ENCODE results near the gene CPS1.

CPS1 gene

GRCh38 chr2:210561475-210561874 is 5.1 kb downstream of the CPS1 start:
- no peaks in the 10 kb centered on the region for H3K9me3 Mint-ChIP-seq (ENCODE audit: low read depth)
- H3K27me3 Mint-ChIP-seq = no peaks in the 10 kb centered on the region
- no peak overlapping the region for H3K27ac Mint-ChIP-seq
- no peaks in the 10 kb centered on the region for H3K4me1 Mint-ChIP-seq (ENCODE audit: low read depth)
- H3K36me3 Mint-ChIP-seq = no peaks in the 10 kb centered on the region
- no peak overlapping the region for H3K4me3 Mint-ChIP-seq

- Mint-ChIP-seq H3K9me3 (ENCODE audit: low read depth) (no peaks in the 10 kb centered on the region), H3K4me1 (ENCODE audit: low read depth) (no peaks in the 10 kb centered on the region), H3K27me3 (no peaks in the 10 kb centered on the region), H3K4me3 (no peak overlapping the region), H3K36me3 (no peaks in the 10 kb centered on the region), H3K27ac (no peak overlapping the region)
Observed at GRCh38 chr2:210562091-210562490, 5.7 kb downstream of the CPS1 start.

GRCh38 chr2:210562502-210563080 is 6.2 kb downstream of the CPS1 start:
- Mint-ChIP-seq H3K4me3 (no peak overlapping the region), H3K4me1 (ENCODE audit: low read depth) (no peaks in the 10 kb centered on the region), H3K27ac (no peak overlapping the region), H3K36me3 (no peaks in the 10 kb centered on the region), H3K9me3 (ENCODE audit: low read depth) (no peaks in the 10 kb centered on the region), H3K27me3 (no peaks in the 10 kb centered on the region)

- H3K4me1 Mint-ChIP-seq (ENCODE audit: low read depth) = no peaks in the 10 kb centered on the region
- no peaks in the 10 kb centered on the region for H3K36me3 Mint-ChIP-seq
- H3K9me3 Mint-ChIP-seq (ENCODE audit: low read depth) = no peaks in the 10 kb centered on the region
- H3K4me3 Mint-ChIP-seq = no peak overlapping the region
- no peak overlapping the region for H3K27ac Mint-ChIP-seq
- no peaks in the 10 kb centered on the region for H3K27me3 Mint-ChIP-seq
Observed at GRCh38 chr2:210567279-210567678, 10.9 kb downstream of the CPS1 start.

- H3K4me1 Mint-ChIP-seq (ENCODE audit: low read depth) = no peaks in the 10 kb centered on the region
- H3K27ac Mint-ChIP-seq = no peak overlapping the region
Observed at GRCh38 chr2:210568108-210568507, 11.7 kb downstream of the CPS1 start.

GRCh38 chr2:210577263-210578071 is 21.1 kb downstream of the CPS1 start:
- Mint-ChIP-seq H3K4me3 (no peak overlapping the region), H3K4me1 (ENCODE audit: low read depth) (no peaks in the 10 kb centered on the region), H3K9me3 (ENCODE audit: low read depth) (no peaks in the 10 kb centered on the region), H3K27me3 (no peaks in the 10 kb centered on the region), H3K27ac (no peak overlapping the region), H3K36me3 (no peaks in the 10 kb centered on the region)

More at GRCh38 chr2:210568108-210568507, 11.7 kb downstream of the CPS1 start:
- Mint-ChIP-seq H3K9me3 (ENCODE audit: low read depth) (no peaks in the 10 kb centered on the region), H3K27me3 (no peaks in the 10 kb centered on the region), H3K36me3 (no peaks in the 10 kb centered on the region), H3K4me3 (no peak overlapping the region)

- no peaks in the 10 kb centered on the region for H3K4me1 Mint-ChIP-seq (ENCODE audit: low read depth)
- no peaks in the 10 kb centered on the region for H3K36me3 Mint-ChIP-seq
- no peak overlapping the region for H3K4me3 Mint-ChIP-seq
- no peaks in the 10 kb centered on the region for H3K9me3 Mint-ChIP-seq (ENCODE audit: low read depth)
- H3K27me3 Mint-ChIP-seq = no peaks in the 10 kb centered on the region
- H3K27ac Mint-ChIP-seq = no peak overlapping the region
Observed at GRCh38 chr2:210584834-210585233, 28.4 kb downstream of the CPS1 start.

GRCh38 chr2:210586381-210586780 is 30.0 kb downstream of the CPS1 start:
- Mint-ChIP-seq H3K9me3 (ENCODE audit: low read depth) (no peaks in the 10 kb centered on the region), H3K27me3 (no peaks in the 10 kb centered on the region), H3K4me3 (no peak overlapping the region), H3K4me1 (ENCODE audit: low read depth) (no peaks in the 10 kb centered on the region), H3K36me3 (no peaks in the 10 kb centered on the region), H3K27ac (no peak overlapping the region)

GRCh38 chr2:210591663-210592062 is 35.3 kb downstream of the CPS1 start:
- Mint-ChIP-seq H3K4me1 (ENCODE audit: low read depth) (no peaks in the 10 kb centered on the region), H3K27ac (no peak overlapping the region), H3K4me3 (no peak overlapping the region), H3K27me3 (no peaks in the 10 kb centered on the region), H3K9me3 (ENCODE audit: low read depth) (no peaks in the 10 kb centered on the region), H3K36me3 (peaks cover 2% of the 10 kb centered on the region)

GRCh38 chr2:210592726-210593125 is 36.3 kb downstream of the CPS1 start:
- Mint-ChIP-seq H3K36me3 (peaks cover 4% of the 10 kb centered on the region), H3K27ac (no peak overlapping the region), H3K27me3 (no peaks in the 10 kb centered on the region), H3K4me1 (ENCODE audit: low read depth) (no peaks in the 10 kb centered on the region), H3K4me3 (no peak overlapping the region), H3K9me3 (ENCODE audit: low read depth) (peaks cover 2% of the 10 kb centered on the region)

- no peaks in the 10 kb centered on the region for H3K27me3 Mint-ChIP-seq
Observed at GRCh38 chr2:210593166-210593565, 36.8 kb downstream of the CPS1 start.

GRCh38 chr2:210598219-210598618 is 41.8 kb downstream of the CPS1 start:
- peaks cover 6% of the 10 kb centered on the region for H3K36me3 Mint-ChIP-seq
- H3K9me3 Mint-ChIP-seq (ENCODE audit: low read depth) = peaks cover 10% of the 10 kb centered on the region
- no peak overlapping the region for H3K27ac Mint-ChIP-seq
- no peaks in the 10 kb centered on the region for H3K4me1 Mint-ChIP-seq (ENCODE audit: low read depth)
- no peak overlapping the region for H3K4me3 Mint-ChIP-seq
- H3K27me3 Mint-ChIP-seq = no peaks in the 10 kb centered on the region

More at GRCh38 chr2:210593166-210593565, 36.8 kb downstream of the CPS1 start:
- Mint-ChIP-seq H3K4me1 (ENCODE audit: low read depth) (no peaks in the 10 kb centered on the region), H3K36me3 (peaks cover 5% of the 10 kb centered on the region), H3K4me3 (no peak overlapping the region), H3K27ac (no peak overlapping the region), H3K9me3 (ENCODE audit: low read depth) (peaks cover 7% of the 10 kb centered on the region)

GRCh38 chr2:210599476-210599875 is 43.1 kb downstream of the CPS1 start:
- H3K36me3 Mint-ChIP-seq = peaks cover 6% of the 10 kb centered on the region

GRCh38 chr2:210604666-210605065 is 48.3 kb downstream of the CPS1 start:
- H3K27ac Mint-ChIP-seq = no peak overlapping the region
- no peaks in the 10 kb centered on the region for H3K27me3 Mint-ChIP-seq
- H3K9me3 Mint-ChIP-seq (ENCODE audit: low read depth) = no peaks in the 10 kb centered on the region
- H3K36me3 Mint-ChIP-seq = no peaks in the 10 kb centered on the region
- no peak overlapping the region for H3K4me3 Mint-ChIP-seq
- H3K4me1 Mint-ChIP-seq (ENCODE audit: low read depth) = no peaks in the 10 kb centered on the region

More at GRCh38 chr2:210599476-210599875, 43.1 kb downstream of the CPS1 start:
- H3K4me1 Mint-ChIP-seq (ENCODE audit: low read depth) = no peaks in the 10 kb centered on the region
- H3K9me3 Mint-ChIP-seq (ENCODE audit: low read depth) = peaks cover 10% of the 10 kb centered on the region
- H3K27ac Mint-ChIP-seq = no peak overlapping the region
- no peak overlapping the region for H3K4me3 Mint-ChIP-seq
- H3K27me3 Mint-ChIP-seq = no peaks in the 10 kb centered on the region

GRCh38 chr2:210606001-210606400 is 49.6 kb downstream of the CPS1 start:
- no peaks in the 10 kb centered on the region for H3K27me3 Mint-ChIP-seq
- H3K36me3 Mint-ChIP-seq = no peaks in the 10 kb centered on the region
- H3K4me1 Mint-ChIP-seq (ENCODE audit: low read depth) = no peaks in the 10 kb centered on the region
- no peak overlapping the region for H3K4me3 Mint-ChIP-seq
- no peak overlapping the region for H3K27ac Mint-ChIP-seq
- H3K9me3 Mint-ChIP-seq (ENCODE audit: low read depth) = no peaks in the 10 kb centered on the region

- Mint-ChIP-seq H3K4me1 (ENCODE audit: low read depth) (no peaks in the 10 kb centered on the region), H3K27ac (no peak overlapping the region), H3K4me3 (no peak overlapping the region)
Observed at GRCh38 chr2:210611466-210611865, 55.1 kb downstream of the CPS1 start.

More at GRCh38 chr2:210611466-210611865, 55.1 kb downstream of the CPS1 start:
- Mint-ChIP-seq H3K9me3 (ENCODE audit: low read depth) (peaks cover 4% of the 10 kb centered on the region), H3K27me3 (peaks cover 1% of the 10 kb centered on the region), H3K36me3 (peaks cover 6% of the 10 kb centered on the region)

Data from activated naive CD8-positive, alpha-beta T cell (primary cell).